ENCODE data around the gene GRM3. TPM values are rescaled to one million over a fixed set of nuclear protein-coding genes. Genes with fewer than 3 reads are reported as not detected.

The GRM3 gene
- total RNA-seq, 2 experiments from 2014 or later, result not detected

DNA sequence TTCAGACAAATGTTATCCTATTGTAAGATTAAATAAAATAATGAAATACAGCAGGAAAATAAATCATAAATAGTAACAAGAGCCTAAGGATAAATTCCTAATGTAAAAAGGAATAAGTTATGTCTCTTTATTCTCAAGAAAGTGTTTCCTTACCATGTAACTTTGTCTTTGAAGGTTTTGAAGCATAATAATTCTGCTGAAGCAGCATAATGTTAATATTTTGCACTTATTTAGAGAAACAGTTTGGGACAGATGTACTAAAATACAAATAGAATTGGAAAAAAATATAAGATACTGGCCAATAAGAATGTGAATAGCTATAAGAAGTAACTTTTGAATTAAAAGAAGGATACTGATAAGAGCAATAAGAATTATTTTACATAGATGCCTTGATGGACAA is 45.7 kb downstream of the GRM3 start:
- CTCF ChIA-PET, result no interaction called here
- POLR2A ChIA-PET, result no interaction called here

GRCh38 chr7:86692755-86693154 is 49.0 kb downstream of the GRM3 start:
- ChIA-PET POLR2A (no interaction called here), CTCF (no interaction called here)

- ChIA-PET POLR2A (no interaction called here), CTCF (no interaction called here)
These were observed 62.7 kb downstream of the GRM3 start for GRCh38 chr7:86706406-86706805.

- CTCF ChIA-PET, result no interaction called here
- POLR2A ChIA-PET, result no interaction called here
These were observed 64.4 kb downstream of the GRM3 start for GRCh38 chr7:86708031-86708680.

DNA sequence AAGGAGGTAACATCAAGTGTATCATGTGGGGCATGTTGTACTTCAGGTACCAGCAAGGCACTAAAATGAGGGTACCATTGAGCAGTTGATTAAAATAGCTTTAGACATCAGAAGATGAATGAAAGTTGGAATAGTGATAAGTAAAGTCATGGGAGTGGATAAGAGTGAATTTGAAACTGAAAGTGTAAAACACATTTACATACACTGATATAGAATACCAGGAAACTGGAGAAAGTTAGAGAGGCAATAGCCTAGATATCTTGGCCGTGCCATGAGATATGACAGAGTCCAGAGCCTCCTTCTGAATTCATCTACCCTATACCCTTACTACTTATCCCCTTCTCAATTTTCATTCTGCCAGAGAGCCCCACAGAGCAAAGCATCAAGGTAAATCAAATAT is 76.6 kb downstream of the GRM3 start:
- ChIA-PET POLR2A (no interaction called here), CTCF (no interaction called here)

- POLR2A ChIA-PET, result no interaction called here
- CTCF ChIA-PET, result no interaction called here
These were observed 90.1 kb downstream of the GRM3 start for GRCh38 chr7:86733783-86734182.

DNA sequence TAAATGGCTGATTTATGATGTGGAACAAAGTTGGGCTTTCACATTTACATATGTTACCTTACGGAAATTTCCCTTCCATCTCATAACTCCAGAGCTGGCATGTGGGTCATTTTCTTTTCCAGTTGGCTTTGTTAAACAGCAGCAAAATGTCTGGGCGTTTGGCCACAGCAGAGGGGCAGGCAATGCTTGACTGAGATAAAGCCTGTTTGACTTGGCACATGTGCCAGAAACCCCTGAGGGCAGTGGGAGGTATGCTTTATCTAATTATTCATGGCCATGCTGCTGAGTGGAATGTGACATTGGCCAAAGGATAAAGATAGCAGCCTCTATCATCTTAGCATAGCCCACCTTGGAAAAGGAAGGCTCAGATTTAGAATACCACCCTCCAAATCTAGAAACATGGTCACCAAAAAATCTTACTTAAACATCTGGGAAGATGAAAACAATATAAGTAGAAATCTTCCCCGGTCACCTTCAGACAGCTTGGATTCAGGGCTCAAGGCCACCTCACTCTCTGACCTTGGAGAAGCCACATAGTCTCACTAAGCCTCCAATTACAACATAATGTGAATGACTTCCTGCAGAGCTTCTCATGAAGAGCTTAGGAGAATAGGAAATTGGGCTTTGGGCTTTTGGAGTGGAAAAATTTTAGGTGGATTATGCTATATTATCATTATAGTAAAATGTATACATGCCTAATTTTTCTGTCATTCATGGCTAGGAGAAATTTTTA is 101.5 kb downstream of the GRM3 start:
- POLR2A ChIA-PET, result no interaction called here
- CTCF ChIA-PET, result no interaction called here

GRCh38 chr7:86747698-86748097 is 104.0 kb downstream of the GRM3 start:
- CTCF ChIA-PET, result no interaction called here
- POLR2A ChIA-PET, result no interaction called here

DNA sequence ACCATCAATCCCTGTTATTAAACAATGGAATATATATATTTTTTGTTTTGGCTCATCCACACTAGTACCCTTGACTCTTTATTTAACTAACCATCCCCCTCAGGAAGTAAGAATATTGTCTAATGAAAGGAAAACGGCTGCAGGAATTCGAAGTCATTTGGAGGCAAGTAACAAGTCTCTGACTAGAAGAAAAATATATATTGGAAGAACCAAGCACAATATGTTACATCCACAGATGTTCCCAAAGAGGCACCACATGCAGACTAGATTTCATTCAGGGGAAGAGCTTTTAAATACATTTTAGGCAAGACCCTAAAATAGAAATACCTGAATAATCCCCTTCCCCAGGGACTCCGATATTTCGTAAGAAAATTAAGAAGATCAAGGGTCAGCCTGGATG is 104.5 kb downstream of the GRM3 start:
- POLR2A ChIA-PET, result no interaction called here
- CTCF ChIA-PET, result no interaction called here

DNA sequence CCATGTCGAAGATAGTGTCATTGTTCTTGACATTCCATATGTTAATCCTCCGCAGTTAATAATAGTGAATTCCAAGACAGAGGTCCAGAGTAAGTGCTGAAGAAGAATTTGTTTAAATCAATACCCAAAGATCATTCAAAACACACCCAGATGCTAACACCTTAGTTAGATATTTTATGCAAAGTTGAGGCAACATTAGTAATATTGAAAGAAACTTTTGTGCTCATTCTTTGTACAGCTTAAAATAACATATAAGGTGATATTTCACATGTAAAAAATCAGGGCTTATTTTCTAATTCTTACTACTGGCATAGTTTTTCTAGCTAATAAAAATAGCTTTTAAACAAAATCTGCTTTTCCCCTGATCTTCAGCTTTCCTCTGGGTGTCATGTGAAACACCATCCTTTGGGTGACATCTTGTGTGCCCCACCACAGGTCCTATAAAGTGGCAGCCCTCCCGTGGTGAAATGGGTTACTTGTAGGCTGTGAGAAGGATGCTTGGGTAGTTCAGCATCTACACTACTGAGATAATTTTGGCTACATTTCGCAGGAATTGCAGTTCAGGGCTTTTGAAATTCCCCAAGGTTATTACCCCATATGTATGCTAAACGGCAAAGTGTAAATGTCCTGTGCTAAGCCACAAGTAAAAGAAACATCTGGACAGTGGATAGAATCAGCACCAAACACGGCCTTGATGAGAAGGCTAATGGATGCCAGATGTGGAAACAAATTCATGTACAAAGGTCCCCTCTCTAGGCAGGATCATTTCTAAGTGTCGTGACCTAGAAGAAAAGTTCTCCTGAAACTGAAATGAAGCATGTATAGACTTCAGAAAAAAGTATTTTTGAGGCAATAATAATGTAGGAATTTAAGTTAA is 105.4 kb downstream of the GRM3 start:
- POLR2A ChIA-PET, result no interaction called here
- CTCF ChIA-PET, result no interaction called here

GRCh38 chr7:86749741-86750665 is 106.3 kb downstream of the GRM3 start:
- ChIA-PET POLR2A (no interaction called here), CTCF (no interaction called here)

DNA sequence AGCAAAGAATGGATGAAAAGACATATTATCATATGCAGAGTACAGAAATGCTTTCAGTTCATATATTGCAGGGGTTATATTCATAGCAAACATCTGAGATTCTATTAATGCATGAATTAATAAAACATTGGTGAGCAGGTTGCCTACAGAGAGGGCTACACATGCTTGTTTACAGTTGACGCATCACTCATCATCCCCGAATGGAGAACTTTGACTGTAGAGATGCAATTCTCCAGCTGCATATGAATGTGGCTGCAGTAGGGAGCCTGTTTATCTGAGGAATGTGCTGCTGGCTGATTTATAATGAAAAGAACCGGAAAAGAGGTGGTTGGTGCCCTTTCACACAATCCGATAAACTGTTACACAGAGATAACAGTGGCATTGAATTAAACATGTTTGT is 116.5 kb downstream of the GRM3 start:
- POLR2A ChIA-PET, result no interaction called here
- CTCF ChIA-PET, result no interaction called here

GRCh38 chr7:86762129-86762528 is 118.4 kb downstream of the GRM3 start:
- POLR2A ChIA-PET, result no interaction called here
- CTCF ChIA-PET, result no interaction called here

DNA sequence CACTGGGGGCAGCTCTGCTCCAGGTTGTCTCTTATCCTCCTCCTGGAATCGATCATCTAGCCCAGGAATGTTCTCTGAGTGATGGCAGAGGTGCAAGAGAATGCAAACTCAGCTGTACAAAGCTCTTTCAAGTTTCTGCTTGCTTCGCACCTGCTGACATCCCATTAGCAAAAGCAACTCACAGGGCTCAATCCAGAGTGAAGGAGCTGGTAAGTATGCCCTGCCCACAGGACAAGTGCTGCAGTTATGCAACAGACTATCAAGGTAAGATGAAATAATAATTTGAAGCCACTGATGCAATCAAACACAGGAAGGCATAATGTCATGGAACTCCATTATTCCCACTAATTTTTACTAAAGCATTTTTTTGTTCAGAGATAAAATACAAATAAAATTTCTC is 122.2 kb downstream of the GRM3 start:
- POLR2A ChIA-PET, result no interaction called here
- CTCF ChIA-PET, result no interaction called here

DNA sequence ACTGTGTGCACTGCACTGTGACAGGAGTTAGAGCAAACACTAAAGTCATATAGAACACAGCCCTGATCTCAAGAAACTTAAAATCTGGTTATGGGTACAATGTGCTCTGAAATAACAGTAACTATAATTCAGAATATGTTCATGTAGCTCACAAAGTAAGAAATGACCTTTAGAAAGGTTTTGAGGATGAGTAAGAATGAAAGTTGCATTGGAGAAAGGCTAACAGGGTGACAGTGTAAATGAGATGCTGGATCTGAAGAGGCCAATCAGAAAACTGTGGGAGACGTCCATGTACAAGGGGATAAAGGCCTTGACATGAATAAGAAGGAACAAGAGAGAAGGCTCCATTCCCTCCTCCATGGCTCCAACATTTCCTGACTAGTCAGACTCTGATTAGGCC is 124.7 kb downstream of the GRM3 start:
- ChIA-PET POLR2A (no interaction called here), CTCF (no interaction called here)

GRCh38 chr7:86768967-86769760 is 125.5 kb downstream of the GRM3 start:
- POLR2A ChIA-PET, result no interaction called here
- CTCF ChIA-PET, result no interaction called here

GRCh38 chr7:86773309-86773708 is 129.6 kb downstream of the GRM3 start:
- POLR2A ChIA-PET, result no interaction called here
- CTCF ChIA-PET, result no interaction called here

DNA sequence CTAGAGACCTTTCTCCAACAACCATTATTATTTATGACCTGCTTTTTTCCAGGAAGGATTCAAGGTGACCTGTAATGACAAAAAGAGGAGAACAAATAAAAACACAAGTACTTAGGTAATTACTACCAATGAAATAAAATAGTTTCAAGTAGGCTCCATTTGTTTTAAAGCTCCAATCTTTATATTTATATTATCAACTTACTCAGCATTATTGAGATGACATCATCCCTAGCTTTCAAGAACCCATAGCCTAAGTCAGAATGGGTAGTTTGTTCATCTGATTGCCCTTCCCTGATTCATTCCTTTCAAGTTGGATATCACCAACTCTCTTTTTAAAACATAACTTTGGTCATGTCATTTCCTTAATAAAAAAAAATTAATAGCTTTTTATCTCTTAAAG is 131.5 kb downstream of the GRM3 start:
- POLR2A ChIA-PET, result no interaction called here

GRCh38 chr7:86776136-86776535 is 132.4 kb downstream of the GRM3 start:
- POLR2A ChIA-PET, result no interaction called here
- CTCF ChIA-PET, result no interaction called here

More for the DNA sequence above, 131.5 kb downstream of the GRM3 start:
- CTCF ChIA-PET, result no interaction called here

DNA sequence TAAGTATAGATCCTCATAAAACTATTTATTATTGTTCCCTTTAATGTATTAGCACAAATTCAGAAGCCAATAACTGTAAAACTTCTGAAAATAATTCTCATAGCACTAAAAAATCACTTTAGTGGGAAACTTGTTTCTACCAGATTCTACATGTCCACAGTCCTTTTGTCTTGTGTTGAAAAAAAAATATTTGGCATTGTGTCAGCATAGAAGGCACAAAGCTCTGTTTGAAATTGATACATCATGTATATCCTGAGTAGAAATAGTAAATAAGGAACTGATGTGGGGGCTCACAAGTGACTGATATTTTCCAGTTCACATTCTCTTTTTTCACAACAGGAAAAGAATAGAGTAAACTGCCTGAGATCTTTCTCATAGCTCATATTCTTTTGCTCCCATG is 134.6 kb downstream of the GRM3 start:
- ChIA-PET CTCF (no interaction called here), POLR2A (no interaction called here)
